HG02970 (cell line): ENCODE measurements around the gene FAR2.
"Not testable (repeated sequence)": the region's sequence is repeated elsewhere in the genome, so short reads cannot be mapped to it uniquely, and the experiment has no call there.

Experiments used
- ATAC-seq: cut with Tn5 transposase; IDR thresholded peaks from one replicate; pipeline ENCODE4 v1.9.1; 2021; ENCODE audit warnings: mild to moderate bottlenecking, moderate library complexity, moderate number of reproducible peaks; ENCODE audit not compliant: unreplicated experiment, low FRiP score

FAR2 gene

GRCh38 chr12:29382251-29382650 is 233.2 kb downstream of the FAR2 start:
- ATAC-seq, result no peak

- ATAC-seq, result not testable (repeated sequence)
Measured at GRCh38 chr12:29385194-29385593, 236.1 kb downstream of the FAR2 start.
